H7 (cell line): ENCODE measurements around the gene CEP164. TPM values are rescaled to one million over a fixed set of nuclear protein-coding genes. Genes with fewer than 3 reads are reported as not detected.

Experiments used
- DNase-seq: peaks from one replicate; pipeline ENCODE4 v3.0.0; 2012
- H3K27me3 ChIP-seq: 2 replicates; pipeline ENCODE4 v1.6.0; 2011; ENCODE audit warnings: mild to moderate bottlenecking, low read length; ENCODE audit not compliant: control insufficient read depth, insufficient read depth
- H3K36me3 ChIP-seq: replicated peaks from 2 replicates; pipeline ENCODE4 v1.5.1; 2011; ENCODE audit warnings: low read length; ENCODE audit not compliant: control insufficient read depth, insufficient read depth
- H3K4me3 ChIP-seq: 2 replicates; pipeline ENCODE4 v1.5.1; 2011; ENCODE audit warnings: low read depth, mild to moderate bottlenecking, control low read depth, low read length, moderate library complexity; ENCODE audit not compliant: insufficient read depth
- total RNA-seq: library from RNA; depleted of rRNA; stranded (reverse); fragments of >200 nt; shearing (Covaris generic); gene quantifications from 2 replicates; pipeline ENCODE4 v1.2.3, GENCODE V29; 2014

CEP164 gene
- total RNA-seq, 1 experiment from 2014 or later = 12.8 TPM

- no peak overlapping the region for H3K4me3 ChIP-seq
- H3K36me3 ChIP-seq = peaks cover 3% of the 10 kb centered on the region; the same call in 1 of the 2 replicates
- H3K27me3 ChIP-seq = no peaks in the 10 kb centered on the region
- DNase-seq = no peak
Measured at GRCh38 chr11:117298195-117298594, 29.5 kb upstream of the CEP164 start.

- peak; percentile 43 for DNase-seq
- Histone ChIP-seq H3K36me3 (peaks cover 2% of the 10 kb centered on the region; the same call in 1 of the 2 replicates), H3K4me3 (no peak overlapping the region), H3K27me3 (no peaks in the 10 kb centered on the region)
Measured at GRCh38 chr11:117299351-117300282, 28.0 kb upstream of the CEP164 start.

- no peaks in the 10 kb centered on the region; the same call in 1 of the 2 replicates for H3K36me3 ChIP-seq
- no peaks in the 10 kb centered on the region for H3K27me3 ChIP-seq
- peak; percentile 79 for DNase-seq
- H3K4me3 ChIP-seq = no peak overlapping the region
Measured at GRCh38 chr11:117300283-117300663, 27.4 kb upstream of the CEP164 start.

GRCh38 chr11:117300773-117301172, 26.9 kb upstream of the CEP164 start:
- no peaks in the 10 kb centered on the region for H3K27me3 ChIP-seq
- H3K4me3 ChIP-seq = no peak overlapping the region
- DNase-seq = no peak
- H3K36me3 ChIP-seq = no peaks in the 10 kb centered on the region; the same call in 1 of the 2 replicates

- Histone ChIP-seq H3K27me3 (no peaks in the 10 kb centered on the region), H3K36me3 (no peaks in the 10 kb centered on the region), H3K4me3 (no peak overlapping the region)
- no peak for DNase-seq
Measured at GRCh38 chr11:117302228-117302627, 25.4 kb upstream of the CEP164 start.

- no peak overlapping the region for H3K4me3 ChIP-seq
- H3K27me3 ChIP-seq = no peaks in the 10 kb centered on the region
- H3K36me3 ChIP-seq = no peaks in the 10 kb centered on the region
- DNase-seq = no peak
Measured at GRCh38 chr11:117303101-117303500, 24.6 kb upstream of the CEP164 start.

- Histone ChIP-seq H3K4me3 (no peak overlapping the region), H3K36me3 (no peaks in the 10 kb centered on the region), H3K27me3 (no peaks in the 10 kb centered on the region)
- peak; percentile 24 for DNase-seq
Measured at GRCh38 chr11:117303646-117304315, 23.9 kb upstream of the CEP164 start.

GRCh38 chr11:117305145-117305544, 22.5 kb upstream of the CEP164 start:
- no peak for DNase-seq
- Histone ChIP-seq H3K36me3 (no peaks in the 10 kb centered on the region), H3K4me3 (no peak overlapping the region)

GRCh38 chr11:117309310-117309709, 18.3 kb upstream of the CEP164 start:
- no peaks in the 10 kb centered on the region for H3K27me3 ChIP-seq
- no peak for DNase-seq
- H3K4me3 ChIP-seq = no peak overlapping the region
- no peaks in the 10 kb centered on the region for H3K36me3 ChIP-seq

More at GRCh38 chr11:117305145-117305544, 22.5 kb upstream of the CEP164 start:
- no peaks in the 10 kb centered on the region for H3K27me3 ChIP-seq

- no peak for DNase-seq
- peaks cover 4% of the 10 kb centered on the region; the same call in 1 of the 2 replicates for H3K27me3 ChIP-seq
- no peak overlapping the region for H3K4me3 ChIP-seq
- H3K36me3 ChIP-seq = no peaks in the 10 kb centered on the region
Measured at GRCh38 chr11:117313091-117313490, 14.6 kb upstream of the CEP164 start.

- H3K27me3 ChIP-seq = peaks cover 4% of the 10 kb centered on the region; the same call in 1 of the 2 replicates
- peak; percentile 23 for DNase-seq
- H3K36me3 ChIP-seq = no peaks in the 10 kb centered on the region
- H3K4me3 ChIP-seq = no peak overlapping the region
Measured at GRCh38 chr11:117313828-117314768, 13.6 kb upstream of the CEP164 start.

GRCh38 chr11:117314840-117315239, 12.8 kb upstream of the CEP164 start:
- H3K27me3 ChIP-seq = peaks cover 4% of the 10 kb centered on the region; the same call in 1 of the 2 replicates
- DNase-seq = peak; percentile 63
- H3K36me3 ChIP-seq = no peaks in the 10 kb centered on the region

GRCh38 chr11:117315285-117316196, 12.1 kb upstream of the CEP164 start:
- Histone ChIP-seq H3K4me3 (peak overlapping the region; percentile 59), H3K36me3 (no peaks in the 10 kb centered on the region), H3K27me3 (peaks cover 4% of the 10 kb centered on the region; the same call in 1 of the 2 replicates)
- no peak for DNase-seq

More at GRCh38 chr11:117314840-117315239, 12.8 kb upstream of the CEP164 start:
- H3K4me3 ChIP-seq = peak overlapping the region; percentile 59
